ENCODE results near the gene DEPDC5. TPM values are rescaled to one million over a fixed set of nuclear protein-coding genes. Genes with fewer than 3 reads are reported as not detected.

DEPDC5 gene
- total RNA-seq, 1 donor from 2014 or later: 13.0 TPM

DNA sequence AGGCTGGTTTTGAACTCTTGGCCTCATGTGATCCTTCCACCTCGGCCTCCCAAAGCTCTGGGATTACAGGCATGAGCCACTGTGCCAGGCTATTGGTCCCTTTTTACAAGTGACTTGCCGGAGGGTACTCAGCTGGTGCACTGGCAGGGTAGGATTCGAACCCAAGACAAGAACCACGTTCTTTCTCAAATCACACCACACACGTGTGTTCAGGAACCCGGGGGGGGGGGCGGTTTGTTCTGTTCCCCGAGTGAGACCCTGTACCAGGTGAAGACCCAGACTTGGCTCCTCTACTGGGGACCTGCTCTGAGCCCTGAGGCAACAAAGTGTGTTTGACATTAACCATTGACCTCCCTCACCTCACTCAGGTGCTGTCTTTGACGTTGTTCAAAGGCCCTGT, 186.7 kb downstream of the DEPDC5 start:
- Mint-ChIP-seq H3K9me3 (ENCODE audit: unreplicated experiment) (no peaks in the 10 kb centered on the region), H3K4me1 (ENCODE audit: low read depth, unreplicated experiment) (peaks cover 3% of the 10 kb centered on the region), H3K4me3 (ENCODE audit: unreplicated experiment) (no peak overlapping the region), H3K27ac (ENCODE audit: unreplicated experiment) (no peak overlapping the region), H3K27me3 (ENCODE audit: low read depth, unreplicated experiment) (peaks cover 16% of the 10 kb centered on the region), H3K36me3 (ENCODE audit: low read depth, unreplicated experiment) (no peaks in the 10 kb centered on the region)
- no peaks in the 10 kb centered on the region for H3K27me3 ChIP-seq (ENCODE audit: insufficient read depth, low read length)
- TF ChIP-seq EZH2 (IDR thresholded peaks at IDR 0.05; ENCODE audit: insufficient read depth, low read length): no peak
- TF ChIP-seq, protein P1, sequence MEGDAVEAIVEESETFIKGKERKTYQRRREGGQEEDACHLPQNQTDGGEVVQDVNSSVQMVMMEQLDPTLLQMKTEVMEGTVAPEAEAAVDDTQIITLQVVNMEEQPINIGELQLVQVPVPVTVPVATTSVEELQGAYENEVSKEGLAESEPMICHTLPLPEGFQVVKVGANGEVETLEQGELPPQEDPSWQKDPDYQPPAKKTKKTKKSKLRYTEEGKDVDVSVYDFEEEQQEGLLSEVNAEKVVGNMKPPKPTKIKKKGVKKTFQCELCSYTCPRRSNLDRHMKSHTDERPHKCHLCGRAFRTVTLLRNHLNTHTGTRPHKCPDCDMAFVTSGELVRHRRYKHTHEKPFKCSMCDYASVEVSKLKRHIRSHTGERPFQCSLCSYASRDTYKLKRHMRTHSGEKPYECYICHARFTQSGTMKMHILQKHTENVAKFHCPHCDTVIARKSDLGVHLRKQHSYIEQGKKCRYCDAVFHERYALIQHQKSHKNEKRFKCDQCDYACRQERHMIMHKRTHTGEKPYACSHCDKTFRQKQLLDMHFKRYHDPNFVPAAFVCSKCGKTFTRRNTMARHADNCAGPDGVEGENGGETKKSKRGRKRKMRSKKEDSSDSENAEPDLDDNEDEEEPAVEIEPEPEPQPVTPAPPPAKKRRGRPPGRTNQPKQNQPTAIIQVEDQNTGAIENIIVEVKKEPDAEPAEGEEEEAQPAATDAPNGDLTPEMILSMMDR (IDR thresholded peaks at IDR 0.05; ENCODE audit: insufficient read depth, low read depth, low read length): no peak
- no peaks in the 10 kb centered on the region for H3K9me3 ChIP-seq (ENCODE audit: insufficient read depth, low read depth, low read length)
- no peak overlapping the region for H3K9ac ChIP-seq (ENCODE audit: low read length)
- peaks cover 11% of the 10 kb centered on the region for H3K79me2 ChIP-seq (ENCODE audit: insufficient read depth, low read length)
- H3K4me1 ChIP-seq (ENCODE audit: insufficient read depth, low read length): peaks cover 4% of the 10 kb centered on the region
- no peak overlapping the region for H3K27ac ChIP-seq (ENCODE audit: low read depth, low read length)
- DNase-seq (ENCODE audit: low read depth) (no peak), FAIRE-seq (no peak)
- H3K4me3 ChIP-seq (ENCODE audit: insufficient read depth, low read depth, low read length): no peak overlapping the region
- no peak overlapping the region for H3K4me2 ChIP-seq (ENCODE audit: low read length)
- H3K36me3 ChIP-seq (ENCODE audit: insufficient read depth, low read length): no peaks in the 10 kb centered on the region
- peaks cover 5% of the 10 kb centered on the region for H4K20me1 ChIP-seq (ENCODE audit: insufficient read depth, low read length)
- H2AFZ ChIP-seq (ENCODE audit: low read depth, low read length): no peak overlapping the region

DNA sequence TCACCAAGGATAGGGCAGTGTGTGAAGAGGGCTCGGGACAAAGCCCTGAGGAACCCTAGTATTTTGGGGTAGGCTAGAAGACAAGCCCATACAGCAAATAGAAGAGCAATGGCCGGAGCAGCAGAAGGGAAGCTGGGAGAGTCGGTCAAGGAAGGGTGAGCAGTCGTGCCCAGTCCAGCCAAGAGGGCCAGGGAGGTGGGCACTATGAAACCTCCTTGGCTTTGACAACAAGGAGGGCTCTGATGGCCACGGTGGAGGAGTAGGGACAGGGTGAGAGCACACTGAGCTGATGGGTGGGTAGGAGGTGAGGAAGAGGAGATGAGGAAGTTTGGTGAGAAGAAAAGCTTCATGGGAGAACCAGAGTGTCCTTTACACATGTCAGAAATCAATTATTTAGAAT, 188.3 kb downstream of the DEPDC5 start:
- no peak for FAIRE-seq
- no peak overlapping the region for H3K4me3 Mint-ChIP-seq (ENCODE audit: unreplicated experiment)

More for the DNA sequence above, 188.3 kb downstream of the DEPDC5 start:
- no peak overlapping the region for H3K27ac ChIP-seq (ENCODE audit: low read depth, low read length)
- Mint-ChIP-seq H3K4me1 (ENCODE audit: low read depth, unreplicated experiment) (peaks cover 4% of the 10 kb centered on the region), H3K36me3 (ENCODE audit: low read depth, unreplicated experiment) (no peaks in the 10 kb centered on the region), H3K27ac (ENCODE audit: unreplicated experiment) (no peak overlapping the region), H3K9me3 (ENCODE audit: unreplicated experiment) (no peaks in the 10 kb centered on the region), H3K27me3 (ENCODE audit: low read depth, unreplicated experiment) (peaks cover 11% of the 10 kb centered on the region)
- H3K27me3 ChIP-seq (ENCODE audit: insufficient read depth, low read length): no peaks in the 10 kb centered on the region
- no peaks in the 10 kb centered on the region for H3K36me3 ChIP-seq (ENCODE audit: insufficient read depth, low read length)
- H2AFZ ChIP-seq (ENCODE audit: low read depth, low read length): no peak overlapping the region
- peaks cover 21% of the 10 kb centered on the region for H4K20me1 ChIP-seq (ENCODE audit: insufficient read depth, low read length)
- H3K79me2 ChIP-seq (ENCODE audit: insufficient read depth, low read length): peaks cover 27% of the 10 kb centered on the region
- TF ChIP-seq, protein P1 (IDR thresholded peaks at IDR 0.05; ENCODE audit: insufficient read depth, low read depth, low read length): no peak
- no peak for TF ChIP-seq EZH2 (IDR thresholded peaks at IDR 0.05; ENCODE audit: insufficient read depth, low read length)
- DNase-seq (ENCODE audit: low read depth): no peak
- no peak overlapping the region for H3K9ac ChIP-seq (ENCODE audit: low read length)
- peaks cover 18% of the 10 kb centered on the region for H3K4me1 ChIP-seq (ENCODE audit: insufficient read depth, low read length)
- no peak overlapping the region for H3K4me2 ChIP-seq (ENCODE audit: low read length)
- no peak overlapping the region for H3K4me3 ChIP-seq (ENCODE audit: insufficient read depth, low read depth, low read length)
- H3K9me3 ChIP-seq (ENCODE audit: insufficient read depth, low read depth, low read length): no peaks in the 10 kb centered on the region
